CD14-positive monocyte (primary cell): ENCODE results near the gene SMIM28. TPM values are rescaled to one million over a fixed set of nuclear protein-coding genes. Genes with fewer than 3 reads are reported as not detected.

Experiments used
- DNase-seq, 3 donors: peaks; one replicate each; pipeline ENCODE4 v3.0.0-alpha.2; 2011 to 2022
- H2AFZ ChIP-seq: 2 replicates; pipeline ENCODE4 v1.6.0; 2012; ENCODE audit warnings: mild to moderate bottlenecking, low read depth, low read length, inconsistent platforms; ENCODE audit not compliant: insufficient read depth, poor library complexity, severe bottlenecking
- H3K27ac ChIP-seq, 2 donors: 1 replicate in 1 of 2; 2 replicates in 1 of 2; pipeline ENCODE4 v1.5.1; 2012 to 2013; ENCODE audit warnings: low read length in 2 of 2, control low read depth in 1 of 2, inconsistent platforms in 1 of 2, low read depth in 1 of 2, mild to moderate bottlenecking in 1 of 2
- H3K27me3 ChIP-seq, 2 donors: one replicate each; pipeline versions ENCODE4 v1.6.0 to v1.6.1; 2011 to 2013; ENCODE audit warnings: low read length in 2 of 2; ENCODE audit not compliant: control insufficient read depth in 2 of 2, insufficient read depth in 2 of 2
- H3K36me3 ChIP-seq, 2 donors: replicated peaks in 1 of 2; 1 replicate in 1 of 2; 2 replicates in 1 of 2; pipeline versions ENCODE4 v1.5.1 to v1.6.1; 2012 to 2013; ENCODE audit warnings: low read length in 2 of 2, control low read depth in 1 of 2, inconsistent platforms in 1 of 2, mild to moderate bottlenecking in 1 of 2; ENCODE audit not compliant: insufficient read depth in 2 of 2, control insufficient read depth in 1 of 2
- H3K4me1 ChIP-seq, 2 donors: 1 replicate in 1 of 2; 2 replicates in 1 of 2; pipeline versions ENCODE4 v1.5.1 to v1.6.1; 2012 to 2013; ENCODE audit warnings: low read length in 2 of 2, control low read depth in 1 of 2, inconsistent platforms in 1 of 2, mild to moderate bottlenecking in 1 of 2, moderate library complexity in 1 of 2; ENCODE audit not compliant: insufficient read depth in 2 of 2, control insufficient read depth in 1 of 2
- H3K4me2 ChIP-seq: replicated peaks from 2 replicates; pipeline ENCODE3; 2012; ENCODE audit warnings: low read length, moderate library complexity, mild to moderate bottlenecking; ENCODE audit not compliant: poor library complexity, severe bottlenecking; ENCODE audit errors: extremely low read depth
- H3K4me3 ChIP-seq, 3 experiments: fragments of 200-600 bp in 1 of 3; sonication (generic) in 1 of 3; replicated peaks in 1 of 3; 1 replicate in 2 of 3; 2 replicates in 1 of 3; pipeline ENCODE4 v1.5.1; 2011 to 2013; ENCODE audit warnings: low read length in 3 of 3, mild to moderate bottlenecking in 3 of 3, control low read depth in 2 of 3, low read depth in 2 of 3, inconsistent platforms in 1 of 3, moderate library complexity in 1 of 3
- H3K79me2 ChIP-seq: 2 replicates; pipeline ENCODE4 v1.6.0; 2012; ENCODE audit warnings: mild to moderate bottlenecking, control low read depth, inconsistent platforms, low read length, moderate library complexity; ENCODE audit not compliant: insufficient read depth
- H3K9ac ChIP-seq: 2 replicates; pipeline ENCODE4 v1.6.0; 2017; ENCODE audit warnings: low read length, mild to moderate bottlenecking; ENCODE audit not compliant: insufficient read depth, poor library complexity, severe bottlenecking
- H3K9me3 ChIP-seq, 2 donors: replicated peaks in 1 of 2; 1 replicate in 1 of 2; 2 replicates in 1 of 2; pipeline versions ENCODE4 v1.5.1 to v1.6.1; 2012 to 2013; ENCODE audit warnings: low read length in 2 of 2, control low read depth in 1 of 2; ENCODE audit not compliant: control insufficient read depth in 1 of 2, insufficient read depth in 1 of 2
- H4K20me1 ChIP-seq: 2 replicates; pipeline ENCODE4 v1.6.0; 2012; ENCODE audit warnings: mild to moderate bottlenecking, low read length, control low read depth, moderate library complexity; ENCODE audit not compliant: insufficient read depth
- H3K27ac Mint-ChIP-seq, 7 donors: one replicate each; pipeline ENCODE4 v1.8.0; 2020; ENCODE audit warnings: mild to moderate bottlenecking in 7 of 7, mixed read lengths in 7 of 7, moderate library complexity in 6 of 7, inconsistent platforms in 2 of 7
- H3K27me3 Mint-ChIP-seq, 3 donors: one replicate each; pipeline ENCODE4 v1.8.0; 2021 to 2022; ENCODE audit warnings: low read depth in 3 of 3, mild to moderate bottlenecking in 3 of 3, mixed read lengths in 3 of 3, moderate library complexity in 3 of 3, inconsistent platforms in 1 of 3
- H3K36me3 Mint-ChIP-seq, 2 donors: one replicate each; pipeline ENCODE4 v1.8.0; 2020; ENCODE audit warnings: mixed read lengths in 2 of 2, inconsistent platforms in 1 of 2, mild to moderate bottlenecking in 1 of 2
- H3K4me1 Mint-ChIP-seq: one replicate; pipeline ENCODE4 v1.8.0; 2020; ENCODE audit warnings: mild to moderate bottlenecking, mixed read lengths
- H3K4me3 Mint-ChIP-seq, 2 donors: one replicate each; pipeline ENCODE4 v1.8.0; 2020; ENCODE audit warnings: mild to moderate bottlenecking in 2 of 2, mixed read lengths in 2 of 2, moderate library complexity in 1 of 2
- H3K9me3 Mint-ChIP-seq, 7 donors: one replicate each; pipeline ENCODE4 v1.8.0; 2020 to 2022; ENCODE audit warnings: mixed read lengths in 7 of 7, mild to moderate bottlenecking in 6 of 7, moderate library complexity in 6 of 7, inconsistent platforms in 2 of 7
- CTCF ChIP-seq: fragments of 200-600 bp; IDR thresholded peaks from one replicate; pipeline ENCODE4 v1.8.0; 2022; ENCODE audit warnings: antibody characterized with exemption, mild to moderate bottlenecking
- WGBS: methylation state at CpG from one replicate; pipeline ENCODE4 v1.1.5; 2013; ENCODE audit warnings: missing lambda C conversion rate; ENCODE audit not compliant: insufficient coverage; 5-methylcytosine and 5-hydroxymethylcytosine counted together
- intact Hi-C, 2 donors: fragments of 100-400 bp; cut with micrococcal nuclease; formaldehyde crosslinking; loops; one replicate each; pipeline versions ENCODE4 v1.15.0 to v1.15.1; 2023
- polyA plus RNA-seq, 3 donors: library from polyadenylated mRNA; depleted of rRNA in 1 of 3; unstranded in 2 of 3; stranded (reverse) in 1 of 3; fragments of 300-500 nt in 2 of 3; fragments of >200 nt in 1 of 3; fragmentation: Illumina TruSeq in 2 of 3; gene quantifications; 1 replicate in 2 of 3; 2 replicates in 1 of 3; pipeline ENCODE4 v1.2.3, GENCODE V29; 2012 to 2021

The SMIM28 gene
- polyA plus RNA-seq, 3 donors: not detected

GRCh38 chr6:138341176-138341575 lies 36.5 kb upstream of the SMIM28 start:
- H3K27me3 ChIP-seq: no peaks in the 10 kb centered on the region
- H3K27me3 Mint-ChIP-seq: peaks cover 2 to 3% (median 2%) of the 10 kb centered on the region in 3 donors
- H3K36me3 Mint-ChIP-seq: no peaks in the 10 kb centered on the region
- H3K9me3 Mint-ChIP-seq: peaks cover 0 to 3% (median 0%) of the 10 kb centered on the region in 7 donors
- H3K79me2 ChIP-seq: no peaks in the 10 kb centered on the region
- no peak overlapping the region for H3K4me3 ChIP-seq
- H3K9ac ChIP-seq: no peak overlapping the region
- H3K27ac Mint-ChIP-seq: no peak overlapping the region
- H3K4me1 Mint-ChIP-seq: no peaks in the 10 kb centered on the region
- WGBS: no CpG with 5 or more reads among the region's 1 CpG
- H2AFZ ChIP-seq: no peak overlapping the region
- H3K36me3 ChIP-seq: no peaks in the 10 kb centered on the region
- no peak overlapping the region for H3K4me2 ChIP-seq
- TF ChIP-seq CTCF: no peak
- no peaks in the 10 kb centered on the region for H3K9me3 ChIP-seq
- intact Hi-C loops: no loop called here
- H4K20me1 ChIP-seq: no peaks in the 10 kb centered on the region
- no peak for DNase-seq
- no peak overlapping the region for H3K4me3 Mint-ChIP-seq
- no peaks in the 10 kb centered on the region for H3K4me1 ChIP-seq
- no peak overlapping the region for H3K27ac ChIP-seq

GRCh38 chr6:138343112-138343511 lies 34.6 kb upstream of the SMIM28 start:
- no peak for DNase-seq
- H3K79me2 ChIP-seq: no peaks in the 10 kb centered on the region
- no peaks in the 10 kb centered on the region for H3K4me1 ChIP-seq
- no peaks in the 10 kb centered on the region for H3K36me3 ChIP-seq
- H3K27me3 ChIP-seq: no peaks in the 10 kb centered on the region
- H2AFZ ChIP-seq: no peak overlapping the region
- no peak overlapping the region for H3K4me3 ChIP-seq
- no peaks in the 10 kb centered on the region for H3K4me1 Mint-ChIP-seq
- H3K9me3 ChIP-seq: no peaks in the 10 kb centered on the region
- H3K36me3 Mint-ChIP-seq: no peaks in the 10 kb centered on the region
- no peaks in the 10 kb centered on the region for H4K20me1 ChIP-seq
- H3K27ac ChIP-seq: no peak overlapping the region
- H3K27ac Mint-ChIP-seq: no peak overlapping the region
- peaks cover 0 to 3% (median 0%) of the 10 kb centered on the region in 7 donors for H3K9me3 Mint-ChIP-seq
- intact Hi-C loops: no loop called here
- no peak overlapping the region for H3K4me3 Mint-ChIP-seq
- H3K9ac ChIP-seq: no peak overlapping the region
- H3K4me2 ChIP-seq: no peak overlapping the region
- peaks cover 2 to 3% (median 2%) of the 10 kb centered on the region in 3 donors for H3K27me3 Mint-ChIP-seq
- TF ChIP-seq CTCF: no peak
